ENCODE data around the gene RAI14.
"Not testable (repeated sequence)": the region's sequence is repeated elsewhere in the genome, so short reads cannot be mapped to it uniquely, and the experiment has no call there.

The RAI14 gene

DNA sequence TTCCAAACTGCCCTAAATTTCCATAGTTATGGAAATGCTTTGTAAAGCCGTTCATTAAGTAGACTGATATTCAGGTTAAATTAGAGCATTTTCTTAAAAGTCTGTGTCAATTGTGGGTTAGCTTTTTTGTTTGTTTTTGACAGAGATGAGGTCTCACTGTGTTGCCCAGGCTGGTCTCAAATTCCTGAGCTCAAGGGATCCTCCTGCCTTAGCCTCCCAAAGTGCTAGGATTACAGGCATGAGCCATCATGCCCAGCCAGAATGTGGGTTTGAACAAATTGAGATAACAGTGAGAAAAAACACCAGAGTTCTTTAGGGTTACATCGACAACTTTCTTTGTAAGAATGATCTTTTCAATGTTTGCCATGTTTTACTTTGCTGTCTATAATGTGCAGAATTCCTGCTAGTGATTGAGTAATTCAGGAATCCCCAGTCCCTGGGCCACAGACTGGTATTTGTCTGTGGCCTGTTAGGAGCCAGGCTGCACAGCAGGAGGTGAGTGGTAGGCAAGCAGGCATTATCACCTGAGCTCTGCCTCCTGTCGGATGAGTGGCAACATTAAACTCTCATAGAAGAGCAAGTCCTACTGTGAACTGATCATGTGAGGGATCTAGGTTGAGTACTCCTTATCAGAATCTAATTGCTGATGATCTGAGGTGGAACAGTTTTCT, 80.5 kb downstream of the RAI14 start:
- no peak for DNase-seq

DNA sequence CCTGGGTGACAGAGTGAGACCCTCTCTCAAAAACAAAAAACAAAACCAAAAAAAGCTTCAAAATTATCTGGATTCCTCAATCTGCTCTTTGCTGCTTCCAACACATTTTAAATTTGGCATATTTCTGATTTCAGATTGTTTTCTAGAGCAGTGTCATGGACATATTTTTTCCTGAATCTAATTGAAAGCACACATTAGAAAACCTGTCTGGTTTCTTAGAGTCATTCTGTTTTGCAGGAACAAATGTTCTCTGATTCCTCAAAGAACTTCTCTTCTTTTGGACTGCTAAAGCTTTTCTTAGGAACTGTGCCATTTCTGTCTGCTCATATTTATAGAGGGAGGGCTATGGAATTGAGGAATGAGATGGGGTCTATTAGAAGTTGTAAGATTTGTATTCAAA, 81.6 kb downstream of the RAI14 start:
- no peak for DNase-seq

DNA sequence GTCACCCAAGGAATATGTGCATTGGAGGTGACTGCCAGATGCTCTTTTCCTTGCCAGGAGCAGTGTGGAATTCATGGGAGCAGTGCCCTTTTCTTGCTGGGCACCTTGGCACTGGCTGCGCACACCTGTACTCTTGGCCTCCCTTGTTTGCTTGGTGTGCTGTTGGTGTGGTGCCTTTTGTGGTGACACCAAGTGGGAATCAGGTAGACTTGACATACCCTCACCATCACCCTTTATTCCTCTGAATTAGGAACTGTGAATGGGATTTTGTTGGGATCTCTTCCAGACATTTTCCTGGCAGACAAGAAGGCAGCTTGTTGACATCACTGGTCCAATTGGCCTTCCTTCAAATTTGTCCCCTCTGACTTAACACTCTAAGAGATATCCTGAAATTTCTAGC, 82.3 kb downstream of the RAI14 start:
- DNase-seq: peak; percentile 73 to 81

DNA sequence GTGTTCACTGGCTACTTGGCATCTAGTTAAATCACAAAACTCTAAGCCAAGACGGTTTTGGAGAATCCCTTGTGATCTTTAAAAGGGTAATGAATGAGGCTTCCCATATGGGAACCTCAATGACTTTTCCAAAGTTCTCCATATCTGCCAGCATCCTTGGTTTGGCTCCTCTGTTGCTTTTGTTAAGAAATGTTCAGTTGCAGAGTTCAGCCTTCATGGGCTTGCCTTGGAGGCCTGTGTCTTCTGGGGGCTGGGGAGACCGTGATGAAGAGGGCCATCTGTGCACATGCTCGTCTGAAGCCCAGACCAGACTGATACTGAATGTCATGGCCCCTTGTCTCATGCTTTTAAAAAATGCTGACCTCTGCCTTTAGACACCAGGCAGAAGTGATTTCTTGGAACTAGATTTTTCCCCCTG, 84.3 kb downstream of the RAI14 start:
- DNase-seq: peak; percentile 44 to 88

DNA sequence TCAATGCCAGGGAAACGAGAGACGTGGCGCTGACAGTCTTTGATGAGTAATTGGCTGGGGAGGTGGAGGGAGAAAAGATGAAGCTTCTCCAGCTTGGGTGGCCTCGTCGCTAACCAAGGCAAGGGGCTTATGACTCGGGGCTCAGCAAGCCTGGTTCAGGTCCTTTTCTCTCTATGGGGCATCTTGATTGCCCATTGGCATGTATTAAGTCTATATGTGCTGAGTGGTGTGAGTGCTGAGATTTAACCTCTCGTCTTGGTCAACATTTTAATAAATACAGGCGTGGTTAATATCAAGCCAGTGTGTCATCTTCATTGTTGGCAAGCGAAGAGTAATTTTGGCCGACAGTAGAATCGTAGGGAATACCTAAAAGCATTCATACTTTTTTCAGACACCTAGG, 85.9 kb downstream of the RAI14 start:
- DNase-seq: no peak

DNA sequence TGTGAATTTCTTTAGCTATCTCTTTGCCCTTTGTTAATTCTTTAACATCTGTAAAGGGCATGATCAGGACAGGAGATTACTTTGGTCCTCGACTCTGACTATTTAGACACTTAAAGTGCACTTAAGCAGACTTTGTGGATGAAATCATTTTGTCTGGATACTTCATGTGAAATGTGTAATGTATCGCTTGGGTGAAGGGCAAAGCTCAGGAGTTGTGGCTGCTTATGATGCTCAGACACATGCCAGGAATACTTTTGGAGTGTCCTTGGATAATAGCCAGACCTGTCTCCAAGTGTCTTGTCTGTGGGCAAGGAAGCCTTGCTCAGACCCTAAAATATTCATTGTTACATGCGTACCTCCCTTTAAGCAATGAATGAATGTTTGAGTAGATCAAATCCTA, 87.8 kb downstream of the RAI14 start:
- DNase-seq: peak in 1 of 2 experiments; percentile 43

DNA sequence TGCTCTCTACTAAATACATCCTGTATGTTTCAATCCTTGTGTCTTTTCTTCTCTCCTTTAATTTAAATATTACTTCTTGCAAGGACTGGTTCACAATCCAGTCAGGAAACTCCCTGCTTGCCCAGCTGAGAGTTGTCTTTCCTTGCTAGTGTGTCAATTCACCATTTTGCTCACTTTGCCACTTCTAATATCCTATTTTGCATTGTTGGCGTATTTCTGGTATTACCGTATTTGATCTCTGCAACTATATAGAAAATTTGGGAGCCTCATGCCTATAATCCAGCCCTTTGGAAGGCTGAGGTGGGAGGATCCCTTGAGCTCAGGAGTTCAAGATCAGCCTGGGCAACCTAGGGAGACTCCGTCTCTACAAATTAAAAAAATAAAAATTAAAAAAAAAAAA, 92.3 kb downstream of the RAI14 start:
- DNase-seq: no peak

DNA sequence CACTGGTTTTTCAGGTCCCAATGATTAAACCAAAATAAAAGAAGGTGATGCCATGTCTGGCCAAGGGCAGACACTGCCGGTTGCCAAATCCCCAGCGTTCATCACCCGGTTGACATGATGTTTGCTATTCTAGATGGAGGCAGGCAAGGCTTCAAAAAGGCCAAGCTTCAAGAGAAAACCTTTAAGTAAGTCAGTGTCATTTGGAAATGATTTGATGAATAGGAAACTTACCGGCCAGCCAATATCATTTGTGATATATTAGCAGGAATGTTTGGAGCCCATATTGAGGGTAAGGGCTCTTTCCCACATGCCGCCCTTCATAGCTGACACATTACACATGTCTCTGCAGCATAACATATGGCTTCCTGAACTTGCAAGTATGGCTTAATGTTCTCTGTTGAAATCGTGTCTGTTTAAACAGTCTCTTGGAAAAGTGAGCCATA, 93.3 kb downstream of the RAI14 start:
- peak in 1 of 2 experiments; percentile 72 for DNase-seq

DNA sequence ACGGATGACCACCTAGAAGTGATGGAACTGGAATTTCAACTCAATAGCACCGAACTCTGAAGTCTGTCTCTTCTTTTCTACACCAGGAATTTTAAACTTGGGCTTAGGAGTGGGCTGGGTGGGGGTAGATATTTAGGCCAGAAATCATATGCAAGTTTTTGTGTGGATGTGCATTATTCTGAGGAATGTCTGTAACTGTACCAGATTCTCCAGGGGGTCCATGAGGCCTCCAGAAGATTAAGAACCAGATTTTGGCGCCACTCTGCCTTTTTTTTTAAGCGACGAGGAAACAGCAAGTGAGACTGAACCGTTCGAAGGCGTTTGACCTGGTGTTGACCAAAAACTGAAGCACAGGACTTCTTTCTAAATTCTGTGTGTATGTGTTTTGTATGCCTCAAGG, 94.1 kb downstream of the RAI14 start:
- no peak for DNase-seq

DNA sequence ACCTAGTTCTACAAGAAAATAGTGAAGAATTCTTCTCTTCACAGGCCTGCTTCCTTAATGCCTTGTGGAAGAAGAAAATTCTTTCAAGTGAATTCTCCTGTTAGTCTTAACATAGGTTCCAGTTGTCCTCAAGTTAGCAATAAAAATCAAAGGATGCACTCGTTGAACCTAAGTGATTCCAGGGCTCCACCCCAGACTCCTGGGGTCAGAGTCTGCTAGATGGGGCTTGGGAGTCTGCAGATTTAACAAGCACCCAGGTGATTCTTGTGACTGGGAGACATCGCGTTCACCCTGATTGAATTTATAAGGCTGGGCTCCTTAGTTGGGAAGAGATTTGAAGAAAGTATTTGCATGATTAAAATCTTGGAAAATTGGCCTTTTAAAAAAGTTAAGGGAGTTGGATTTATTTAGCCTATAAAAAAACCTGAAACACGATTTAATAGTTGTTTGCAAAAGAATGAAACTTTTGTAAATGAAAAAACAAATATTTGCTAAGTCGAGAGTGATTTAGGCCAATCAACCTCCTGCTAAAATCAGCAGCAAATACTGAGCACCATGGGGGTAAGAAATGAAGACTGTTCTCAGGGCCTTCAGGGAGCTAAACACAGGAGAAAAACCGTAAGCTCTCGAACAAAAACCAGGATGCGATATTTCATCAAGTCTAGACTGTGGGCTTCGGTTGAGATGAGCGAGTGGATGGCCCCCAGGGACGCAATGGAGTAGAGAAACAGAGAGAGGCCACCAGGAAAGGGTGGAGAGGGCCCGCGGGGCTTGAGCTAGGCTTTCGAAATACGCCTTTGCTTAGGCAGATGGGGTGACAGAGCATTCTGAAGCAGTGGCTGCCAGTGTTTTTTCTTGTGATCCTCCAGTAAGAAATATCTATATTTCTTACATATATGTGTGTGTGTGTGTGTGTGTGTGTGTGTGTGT, 95.9 kb downstream of the RAI14 start:
- no peak for DNase-seq

DNA sequence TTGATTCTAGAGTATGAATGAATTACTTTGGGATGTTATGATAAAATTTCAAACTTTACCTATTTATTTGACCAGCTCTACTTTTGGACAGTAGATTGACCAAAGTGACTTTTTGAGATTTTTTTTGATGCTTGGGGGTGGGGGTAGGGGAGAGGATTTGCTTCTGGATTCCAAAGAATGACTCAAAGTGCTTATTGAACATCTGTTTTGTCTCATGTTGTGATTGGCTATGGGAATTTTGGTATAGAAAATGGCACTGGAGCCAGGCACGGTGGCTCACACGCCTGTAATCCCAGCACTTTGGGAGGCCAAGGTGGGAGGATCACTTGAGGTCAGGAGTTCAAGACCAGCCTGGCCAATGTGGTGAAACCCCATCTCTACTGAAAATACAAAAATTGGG, 97.1 kb downstream of the RAI14 start:
- not testable (repeated sequence) for DNase-seq

DNA sequence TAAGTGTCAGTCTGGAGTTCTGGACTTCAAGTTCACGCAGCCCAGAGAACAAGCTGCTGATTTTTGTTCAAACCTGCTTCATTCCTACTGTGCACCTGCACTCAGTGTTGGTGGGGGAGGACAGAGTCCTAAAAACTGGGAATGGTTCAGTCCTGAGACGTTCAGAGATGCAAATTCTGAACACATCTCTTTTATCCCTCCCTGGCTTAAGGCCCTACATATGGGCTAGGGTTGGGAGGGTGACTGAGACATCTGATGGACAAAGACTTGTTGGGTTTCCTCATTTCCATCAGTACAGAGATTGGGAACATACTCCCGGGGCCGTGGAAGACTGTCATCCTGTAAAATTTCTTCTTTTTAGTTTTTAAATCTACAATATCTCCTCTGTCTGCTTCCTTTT, 99.8 kb downstream of the RAI14 start:
- DNase-seq: no peak

DNA sequence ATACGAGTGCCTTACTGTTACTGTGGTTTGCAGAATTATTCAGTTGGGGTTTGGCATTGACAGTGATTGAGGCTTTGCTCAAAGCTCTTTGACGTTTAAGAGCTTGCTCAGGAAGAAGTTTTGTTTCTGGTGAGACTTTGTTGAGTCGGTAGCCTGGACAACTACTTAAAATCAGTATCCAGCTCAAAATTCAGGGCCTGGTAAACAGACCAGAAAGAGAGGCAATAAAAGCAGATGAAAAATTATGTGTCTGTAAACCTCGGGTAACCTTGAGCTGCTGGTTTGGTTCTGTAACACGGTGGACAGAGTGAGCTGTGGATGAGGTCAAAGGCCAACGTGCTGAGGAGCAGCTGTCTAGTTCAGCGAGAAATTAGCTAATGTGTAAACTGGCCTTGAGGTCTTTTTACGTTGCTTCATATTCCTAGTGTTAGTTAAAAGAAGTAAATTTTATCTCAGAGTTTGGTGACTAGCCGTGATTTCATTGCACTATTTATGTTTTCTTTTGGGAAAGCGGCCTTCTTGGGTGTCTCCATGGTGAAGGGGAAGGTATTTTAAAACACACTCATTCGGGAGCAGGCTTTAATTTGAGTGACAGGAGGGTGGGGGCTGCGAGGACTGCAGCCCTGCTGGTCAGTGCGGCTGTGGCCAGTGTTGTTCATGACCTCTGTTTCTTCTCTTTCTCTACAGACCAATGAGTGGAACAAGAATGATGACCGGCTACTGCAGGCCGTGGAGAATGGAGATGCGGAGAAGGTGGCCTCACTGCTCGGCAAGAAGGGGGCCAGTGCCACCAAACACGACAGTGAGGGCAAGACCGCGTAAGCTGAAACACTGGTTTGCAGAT, 100.9 kb downstream of the RAI14 start:
- no peak for DNase-seq

DNA sequence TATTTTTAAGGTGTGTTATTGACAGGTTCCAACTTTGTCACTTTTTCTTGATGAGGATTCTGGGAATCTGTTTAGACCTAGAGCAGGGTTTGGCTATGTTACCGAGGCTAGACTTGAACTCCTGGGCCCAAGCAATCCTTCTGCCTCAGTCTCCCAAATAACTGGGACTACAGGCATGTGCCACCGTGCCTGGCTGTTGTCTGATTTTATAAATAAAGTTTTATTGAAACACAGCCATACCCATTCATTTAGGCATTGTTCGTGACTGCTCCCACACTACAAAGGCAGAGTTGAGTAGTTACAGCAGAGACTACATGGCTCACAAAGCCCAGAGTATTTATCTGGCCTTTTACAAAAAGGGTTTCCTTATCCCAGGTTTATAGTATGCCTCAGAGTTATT, 102.4 kb downstream of the RAI14 start:
- DNase-seq: no peak

DNA sequence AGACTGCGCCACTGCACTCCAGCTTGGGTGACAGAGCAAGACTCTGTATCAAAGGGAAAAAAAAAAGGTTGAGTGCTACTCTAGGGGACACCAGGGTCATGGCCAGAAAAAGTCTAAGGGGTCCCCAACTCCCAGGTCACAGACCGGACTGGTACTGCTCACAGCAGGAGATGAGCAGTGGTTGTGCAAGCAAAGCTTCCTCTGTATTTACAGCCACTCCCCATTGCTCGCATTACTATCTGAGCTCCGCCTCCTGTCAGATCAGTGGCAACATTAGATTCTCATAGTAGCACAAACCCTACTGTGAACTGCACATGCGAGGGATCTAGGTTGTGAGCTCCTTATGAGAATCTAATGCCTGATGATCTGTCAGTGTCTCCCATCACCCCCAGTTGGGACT, 103.1 kb downstream of the RAI14 start:
- DNase-seq: not testable (repeated sequence)

DNA sequence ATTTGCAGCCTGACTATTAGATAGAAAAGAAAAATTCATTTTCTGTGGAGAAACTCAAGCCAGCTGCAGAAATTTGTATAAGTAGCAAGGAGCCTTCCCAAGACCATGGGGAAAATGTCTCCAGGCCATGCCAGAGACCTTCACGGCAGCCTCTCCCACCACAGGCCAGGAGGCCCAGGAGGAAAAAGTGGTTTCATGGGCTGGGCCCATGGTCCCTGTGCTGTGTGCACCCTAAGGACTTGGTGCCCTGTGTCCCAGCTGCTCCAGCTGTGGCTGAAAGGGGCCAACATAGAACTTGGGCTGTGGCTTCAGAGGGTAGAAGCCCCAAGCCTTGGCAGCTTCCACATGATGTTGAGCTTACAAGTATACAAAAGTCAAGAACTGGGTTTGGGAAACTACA, 109.5 kb downstream of the RAI14 start:
- DNase-seq: no peak

DNA sequence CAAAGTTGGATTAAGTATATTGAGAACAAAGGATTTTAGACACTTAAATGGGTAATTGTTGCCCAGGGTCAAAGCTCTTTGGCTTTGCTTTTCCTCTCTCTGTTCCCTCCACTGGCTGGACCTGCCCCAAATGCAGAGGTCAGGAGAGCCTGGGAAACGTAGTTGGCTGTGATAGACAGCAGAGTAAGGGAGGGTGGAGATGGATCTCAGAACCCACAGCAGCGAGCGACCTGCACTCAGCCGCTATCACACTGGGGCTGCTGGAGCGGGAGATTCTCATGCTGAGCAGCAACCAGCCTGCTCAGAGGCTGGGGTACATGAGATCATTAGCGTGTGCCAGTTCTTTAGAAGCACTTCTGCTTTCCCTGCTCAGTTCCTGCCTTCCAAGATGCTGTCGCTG, 111.1 kb downstream of the RAI14 start:
- no peak for DNase-seq

DNA sequence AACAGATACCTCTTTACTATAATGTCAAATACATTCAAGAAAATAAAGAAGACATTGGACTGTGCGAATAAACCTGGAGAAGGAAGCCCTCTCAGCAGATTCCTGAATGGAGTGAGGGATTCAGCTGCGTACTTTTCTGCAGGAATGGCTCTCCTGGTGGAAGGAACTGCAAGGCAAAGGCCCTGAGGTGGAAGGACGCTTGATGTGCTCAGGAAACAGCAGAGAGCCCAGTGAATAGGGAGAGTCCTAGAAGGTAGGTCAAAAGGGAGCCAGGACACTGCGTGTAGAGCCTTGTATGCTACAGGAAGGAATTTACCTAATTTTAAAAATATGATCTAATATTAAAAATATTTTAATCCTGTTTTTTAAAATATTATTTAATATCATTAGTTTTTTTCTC, 114.4 kb downstream of the RAI14 start:
- DNase-seq: no peak

DNA sequence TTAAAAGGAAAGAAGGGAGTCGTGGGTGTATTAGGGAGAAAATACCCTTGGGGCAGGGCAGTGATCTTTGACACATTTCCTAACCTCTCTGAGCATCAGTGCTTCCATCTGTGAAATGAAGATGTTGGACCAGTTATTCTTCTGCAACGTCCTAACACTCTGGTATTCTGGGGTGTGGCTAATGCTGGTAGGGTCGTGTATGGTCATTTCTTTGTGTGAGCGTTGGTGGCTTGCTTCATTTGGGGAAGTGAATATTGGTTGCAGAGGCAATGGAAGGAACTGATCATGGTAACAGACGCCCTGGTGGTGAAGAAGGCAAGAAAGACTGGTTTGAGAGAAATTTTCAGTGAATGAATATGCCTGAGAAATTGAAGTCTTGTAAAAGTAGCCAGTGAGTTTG, 114.9 kb downstream of the RAI14 start:
- no peak for DNase-seq

DNA sequence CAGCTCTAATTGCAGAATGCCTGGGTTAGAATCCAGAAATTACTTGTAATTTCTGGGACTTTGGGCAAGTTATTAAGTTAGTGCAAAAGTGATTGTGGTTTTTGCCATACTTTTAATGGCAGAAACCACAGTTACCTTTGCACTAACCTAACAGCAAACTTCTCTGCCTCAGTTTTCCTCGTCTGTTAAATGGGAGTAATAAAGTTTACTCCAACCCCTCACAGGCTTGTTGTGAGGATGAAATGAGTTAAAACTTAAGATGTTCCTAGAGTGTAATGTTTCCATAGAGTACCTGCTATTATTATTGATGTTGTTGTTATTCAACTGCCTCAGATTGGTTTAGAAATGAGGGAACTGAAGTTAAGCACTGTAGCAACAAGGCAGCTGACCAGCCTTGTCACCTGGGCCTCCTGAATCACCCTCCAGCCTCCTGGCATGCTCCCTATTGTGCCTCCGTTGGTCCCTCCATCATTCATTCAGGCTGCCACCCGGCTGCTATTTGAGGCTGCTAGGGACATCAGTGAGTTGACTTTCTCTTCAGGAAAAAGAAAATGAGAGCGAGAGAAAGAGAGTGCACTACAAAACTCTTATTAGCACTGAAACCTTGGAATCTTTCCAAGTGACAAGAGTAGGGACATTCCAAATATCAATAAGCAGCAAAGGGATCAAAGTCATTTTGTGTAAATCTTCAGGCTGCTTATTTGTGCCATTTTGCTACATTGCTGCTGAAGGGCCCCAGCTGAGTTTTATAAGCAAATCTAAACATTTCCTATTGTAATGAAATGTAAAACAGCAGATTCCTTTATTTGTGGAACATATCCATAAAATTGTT, 116.4 kb downstream of the RAI14 start:
- DNase-seq: no peak

DNA sequence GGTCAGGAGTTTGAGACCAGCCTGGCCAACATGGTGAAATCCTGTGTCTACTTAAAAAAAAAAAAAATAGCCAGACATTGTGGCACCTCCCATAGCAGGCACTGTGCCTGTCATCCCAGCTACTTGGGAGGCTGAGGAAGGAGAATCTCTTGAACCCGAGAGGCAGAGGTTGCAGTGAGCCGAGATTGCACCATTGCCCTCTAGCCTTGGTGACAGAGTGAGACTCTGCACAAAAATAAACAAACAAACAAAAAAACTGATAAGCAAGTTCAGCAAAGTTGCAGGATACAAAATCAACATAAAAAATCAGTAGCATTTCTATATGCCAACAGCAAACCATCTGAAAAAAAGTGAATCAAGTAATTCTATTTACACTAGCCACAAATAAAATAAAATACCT, 118.0 kb downstream of the RAI14 start:
- DNase-seq: no peak

DNA sequence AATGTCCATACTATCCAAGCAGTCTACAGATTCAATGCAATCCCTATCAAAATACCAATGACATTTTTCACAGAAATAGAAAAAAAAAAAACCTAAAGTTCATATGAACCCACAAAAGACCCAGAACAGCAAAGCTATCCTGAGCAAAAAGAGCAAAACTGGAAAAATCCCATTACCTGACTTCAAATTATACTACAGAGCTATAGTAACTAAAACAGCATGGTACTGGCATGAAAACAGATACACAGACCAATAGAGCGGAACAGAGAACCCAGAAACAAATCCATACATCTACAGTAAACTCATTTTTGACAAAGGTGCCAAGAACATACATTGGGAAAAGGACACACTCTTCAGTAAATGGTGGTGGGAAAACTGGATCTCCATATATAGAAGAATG, 118.5 kb downstream of the RAI14 start:
- not testable (repeated sequence) for DNase-seq

Measured in NCI-H446 (cell line).